T-cell (primary cell): ENCODE results near the gene COL8A1. TPM values are rescaled to one million over a fixed set of nuclear protein-coding genes. Genes with fewer than 3 reads are reported as not detected.
A peak's percentile ranks its signal among the peaks of the same experiment; 100 is the strongest.

ENCODE experiments used
- ATAC-seq, 4 experiments: fragments of 200-7000 bp in 3 of 4; fragments of 150-1000 bp in 1 of 4; cut with Tn5 transposase; replicated peaks in 1 of 4; 1 replicate in 3 of 4; 2 replicates in 1 of 4; pipeline ENCODE4 v1.10.0; 2021; ENCODE audit warnings: moderate library complexity in 3 of 4, mild to moderate bottlenecking in 2 of 4, moderate number of reproducible peaks in 1 of 4
- CTCF ChIA-PET, 2 donors: fragments of 300-600 bp; sonication (Branson Sonifier 250); formaldehyde crosslinking; loops; one replicate each; lab custom pipeline; 2022; ENCODE audit warnings: antibody characterized with exemption in 2 of 2; lab: Charles Lee
- POLR2A ChIA-PET, 2 donors: fragments of 300-600 bp; sonication (Branson Sonifier 250); formaldehyde crosslinking; loops; one replicate each; lab custom pipeline; 2022; ENCODE audit warnings: antibody characterized with exemption in 2 of 2; lab: Charles Lee
- DNase-seq, 35 experiments: peaks; one replicate each; pipeline versions ENCODE4 v3.0.0 to v3.0.0-alpha.2; 2013 to 2023
- H3K27ac ChIP-seq: one replicate; pipeline ENCODE4 v1.5.1; 2013; ENCODE audit warnings: low read length
- H3K27me3 ChIP-seq, 2 experiments: replicated peaks in 1 of 2; 1 replicate in 1 of 2; 2 replicates in 1 of 2; pipeline versions ENCODE4 v1.6.1 to v1.7.0; 2013; ENCODE audit warnings: low read length in 1 of 2, mixed read lengths in 1 of 2; ENCODE audit not compliant: control insufficient read depth in 2 of 2, insufficient read depth in 2 of 2; ENCODE audit errors: extremely low read depth in 1 of 2
- H3K36me3 ChIP-seq, 2 donors: 1 replicate in 1 of 2; 2 replicates in 1 of 2; pipeline versions ENCODE4 v1.6.1 to v1.7.0; 2013; ENCODE audit warnings: low read length in 1 of 2; ENCODE audit not compliant: control insufficient read depth in 2 of 2, insufficient read depth in 1 of 2; ENCODE audit errors: extremely low read depth in 1 of 2
- H3K4me1 ChIP-seq, 2 experiments: 1 replicate in 1 of 2; 2 replicates in 1 of 2; pipeline versions ENCODE4 v1.6.1 to v1.7.0; 2013; ENCODE audit warnings: low read length in 2 of 2, mixed read lengths in 1 of 2; ENCODE audit not compliant: insufficient read depth in 2 of 2, control insufficient read depth in 1 of 2; ENCODE audit errors: extremely low read depth in 1 of 2
- H3K4me3 ChIP-seq, 2 donors: 1 replicate in 1 of 2; 2 replicates in 1 of 2; pipeline versions ENCODE4 v1.5.1 to v1.7.0; 2013; ENCODE audit warnings: mild to moderate bottlenecking in 2 of 2, low read length in 1 of 2, moderate library complexity in 1 of 2; ENCODE audit not compliant: control insufficient read depth in 1 of 2; ENCODE audit errors: extremely low read depth in 1 of 2
- H3K9me3 ChIP-seq: 2 replicates; pipeline ENCODE4 v1.7.0; 2013
- H3K27ac Mint-ChIP-seq, 2 donors: one replicate each; pipeline ENCODE4 v1.8.0; 2020 to 2021; ENCODE audit warnings: mild to moderate bottlenecking in 2 of 2, mixed read lengths in 2 of 2
- H3K27me3 Mint-ChIP-seq, 2 donors: one replicate each; pipeline ENCODE4 v1.8.0; 2021 to 2022; ENCODE audit warnings: mixed read lengths in 2 of 2
- H3K36me3 Mint-ChIP-seq: one replicate; pipeline ENCODE4 v1.8.0; 2021; ENCODE audit warnings: mixed read lengths
- H3K4me1 Mint-ChIP-seq, 3 donors: one replicate each; pipeline ENCODE4 v1.8.0; 2020 to 2022; ENCODE audit warnings: mixed read lengths in 3 of 3, mild to moderate bottlenecking in 1 of 3
- H3K4me3 Mint-ChIP-seq, 3 donors: one replicate each; pipeline ENCODE4 v1.8.0; 2020 to 2022; ENCODE audit warnings: mild to moderate bottlenecking in 3 of 3, mixed read lengths in 3 of 3, moderate library complexity in 3 of 3
- H3K9me3 Mint-ChIP-seq, 3 donors: one replicate each; pipeline ENCODE4 v1.8.0; 2020 to 2022; ENCODE audit warnings: mixed read lengths in 3 of 3
- WGBS: methylation state at CpG from one replicate; pipeline ENCODE4 v1.1.5; 2013; ENCODE audit warnings: missing lambda C conversion rate; ENCODE audit not compliant: insufficient coverage; 5-methylcytosine and 5-hydroxymethylcytosine counted together
- total RNA-seq, 35 experiments: library from RNA in 6 of 35; stranded (reverse) in 6 of 35; fragments of 120-200 nt in 1 of 35; gene quantifications; one replicate each; pipeline versions ENCODE4 v1.2.1 to v1.2.4 and lab custom pipeline; 2013 to 2026

The COL8A1 gene
- total RNA-seq, 5 donors from 2014 or later (not counting 1 experiment from before 2014, with no cell fraction given) = 0.12 to 0.36 (median 0.15) TPM

DNA sequence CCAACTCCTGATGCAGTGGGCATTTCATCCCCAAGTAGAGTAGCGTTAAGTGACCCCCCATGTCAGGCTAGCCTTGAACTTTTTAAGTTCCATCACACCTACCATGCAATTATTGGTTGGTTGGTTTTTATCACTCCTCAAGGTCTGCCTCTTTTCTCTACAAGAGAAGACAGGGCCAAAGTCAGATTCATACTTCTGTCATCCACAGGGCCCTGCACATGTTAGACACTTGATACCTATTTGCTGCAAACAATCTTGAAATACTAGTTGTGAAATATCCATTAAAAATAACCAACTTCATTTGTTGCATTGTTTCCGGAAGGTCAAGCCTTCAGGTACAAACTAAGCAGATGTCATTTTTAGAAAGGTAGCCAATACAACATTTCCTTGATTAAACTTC is 180.4 kb downstream of the COL8A1 start:
- POLR2A ChIA-PET = interaction anchor here in 1 of 2 donors (0.6 to 1.1 kb wide), 3 partner anchors 13 to 442 kb away, joined by 3 to 4 read pairs (median 3); partner anchors contain the start of gene TBC1D23
- CTCF ChIA-PET = interaction anchor here (0.6 to 1.6 kb wide), 3 partner anchors 10 to 439 kb away, joined by 3 to 7 read pairs (median 4); no protein-coding TSS in a partner anchor
- Histone ChIP-seq H3K9me3 (no peaks in the 10 kb centered on the region), H3K27me3 (no peaks in the 10 kb centered on the region), H3K4me3 (no peak overlapping the region), H3K27ac (no peak overlapping the region), H3K36me3 (no peaks in the 10 kb centered on the region), H3K4me1 (peaks cover 5 to 15% of the 10 kb centered on the region in 2 experiments)
- Mint-ChIP-seq H3K27me3 (no peaks in the 10 kb centered on the region), H3K4me3 (peak overlapping the region; percentile 86 to 98 (median 96)), H3K27ac (no peak overlapping the region), H3K9me3 (no peaks in the 10 kb centered on the region), H3K4me1 (peaks cover 49 to 53% (median 50%) of the 10 kb centered on the region in 3 donors), H3K36me3 (peaks cover 3% of the 10 kb centered on the region)
- WGBS = no CpG with 5 or more reads among the region's 2 CpGs
- no peak for ATAC-seq
- DNase-seq = no peak

DNA sequence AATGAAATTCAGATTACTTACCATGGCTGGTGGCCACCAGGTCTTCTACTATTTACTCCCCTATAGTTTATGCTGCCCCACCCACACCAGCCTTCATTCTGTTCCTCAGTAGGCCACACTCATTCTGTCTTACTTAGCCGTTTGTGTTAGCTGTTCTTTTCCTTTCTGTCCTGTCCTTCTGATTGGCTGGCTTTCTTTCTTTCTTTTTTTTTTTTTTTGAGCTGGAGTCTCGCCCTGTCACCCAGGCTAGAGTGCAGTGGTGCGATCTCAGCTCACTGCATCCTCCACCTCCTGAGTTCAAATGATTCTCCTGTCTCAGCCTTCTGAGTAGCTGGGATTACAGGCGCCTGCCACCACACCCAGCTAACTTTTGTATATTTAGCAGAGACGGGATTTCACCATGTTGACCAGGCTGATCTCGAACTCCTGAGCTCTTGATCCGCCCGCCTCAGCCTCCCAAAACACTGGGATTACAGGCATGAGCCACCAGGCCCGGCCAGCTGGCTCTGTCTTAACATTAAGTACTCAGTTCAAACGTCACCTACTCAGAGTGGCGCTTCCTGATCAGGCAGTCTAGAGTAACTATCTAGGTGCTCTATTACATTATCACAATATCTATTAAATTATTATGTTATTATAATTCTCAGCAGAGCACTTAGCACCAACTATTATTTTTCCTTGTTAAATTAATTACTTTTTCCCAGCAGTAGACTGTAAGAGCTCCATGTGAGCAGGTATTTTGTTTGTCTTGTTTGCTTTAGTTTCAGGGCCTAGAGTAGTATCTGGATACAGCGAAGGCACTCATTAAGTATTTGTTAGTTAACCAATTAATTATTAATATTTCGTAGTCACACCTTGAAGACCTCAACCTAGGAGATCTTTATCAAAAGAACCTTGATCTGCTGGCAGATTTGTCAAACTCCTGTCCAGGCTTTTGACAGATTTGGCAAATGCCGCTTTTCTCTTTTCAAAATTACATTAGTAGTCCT is 185.6 kb downstream of the COL8A1 start:
- peaks cover 31 to 32% (median 31%) of the 10 kb centered on the region in 3 donors for H3K4me1 Mint-ChIP-seq
- ATAC-seq = no peak
- POLR2A ChIA-PET = interaction anchor here (0.6 kb wide), 5 partner anchors 474 to 1829 kb away, joined by 4 to 8 read pairs (median 7); no protein-coding TSS in a partner anchor
- no peaks in the 10 kb centered on the region for H3K36me3 ChIP-seq
- no peaks in the 10 kb centered on the region for H3K27me3 Mint-ChIP-seq
- H3K4me3 ChIP-seq = no peak overlapping the region
- H3K4me3 Mint-ChIP-seq = no peak overlapping the region
- peaks cover 0 to under 1% of the 10 kb centered on the region in 2 experiments for H3K4me1 ChIP-seq
- CTCF ChIA-PET = interaction anchor here (0.7 to 1.9 kb wide), 7 partner anchors 8 to 1769 kb away, joined by 3 to 18 read pairs (median 4); no protein-coding TSS in a partner anchor
- DNase-seq = no peak
- H3K27me3 ChIP-seq = no peaks in the 10 kb centered on the region
- no peak overlapping the region for H3K27ac Mint-ChIP-seq
- H3K36me3 Mint-ChIP-seq = peaks cover 7% of the 10 kb centered on the region
- 100% methylated on average over 5 of the region's 14 CpGs for WGBS
- H3K27ac ChIP-seq = no peak overlapping the region
- no peaks in the 10 kb centered on the region for H3K9me3 Mint-ChIP-seq
- no peaks in the 10 kb centered on the region for H3K9me3 ChIP-seq

DNA sequence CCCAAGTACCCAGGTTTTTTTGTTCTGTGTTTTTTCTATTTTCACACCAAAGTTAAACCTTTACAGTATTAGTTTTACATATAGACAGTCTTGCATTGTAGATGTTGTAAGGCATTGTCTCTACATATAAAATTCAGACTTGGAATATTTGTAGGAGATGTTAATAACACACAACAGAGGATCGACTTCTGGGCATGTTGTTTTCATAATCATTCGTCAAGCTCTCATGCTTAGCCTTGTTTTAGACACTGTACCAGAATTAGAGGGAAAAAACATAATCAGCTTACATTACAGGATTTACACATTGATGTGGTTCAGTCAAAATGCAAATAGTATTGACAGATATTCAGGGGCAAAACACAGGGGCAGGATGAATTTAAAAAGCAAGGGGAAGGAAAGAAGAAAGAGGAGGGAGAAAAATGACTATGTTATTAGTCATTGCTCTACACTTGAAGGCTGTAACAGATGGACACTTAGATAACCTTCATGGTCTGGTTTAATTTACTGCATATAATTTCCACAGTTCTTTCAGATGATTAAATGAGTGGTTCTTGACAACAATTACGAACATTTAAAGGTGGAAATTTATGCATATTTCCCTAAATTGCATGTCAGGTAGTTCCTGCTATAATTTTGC is 186.7 kb downstream of the COL8A1 start:
- H3K27me3 Mint-ChIP-seq = no peaks in the 10 kb centered on the region
- DNase-seq (no peak), ATAC-seq (no peak)
- WGBS = no CpG with 5 or more reads among the region's 3 CpGs
- H3K4me1 Mint-ChIP-seq = peaks cover 22 to 27% (median 22%) of the 10 kb centered on the region in 3 donors
- no peaks in the 10 kb centered on the region for H3K9me3 Mint-ChIP-seq
- Histone ChIP-seq H3K36me3 (no peaks in the 10 kb centered on the region), H3K4me3 (no peak overlapping the region), H3K27ac (no peak overlapping the region), H3K9me3 (no peaks in the 10 kb centered on the region), H3K4me1 (no peaks in the 10 kb centered on the region), H3K27me3 (no peaks in the 10 kb centered on the region)
- no peak overlapping the region for H3K27ac Mint-ChIP-seq
- no peak overlapping the region for H3K4me3 Mint-ChIP-seq
- CTCF ChIA-PET = interaction anchor here in 1 of 2 donors (0.7 kb wide), 1 partner anchor 542 kb away, joined by 3 read pairs; no protein-coding TSS in a partner anchor
- H3K36me3 Mint-ChIP-seq = peaks cover 7% of the 10 kb centered on the region
- POLR2A ChIA-PET = no interaction called here

DNA sequence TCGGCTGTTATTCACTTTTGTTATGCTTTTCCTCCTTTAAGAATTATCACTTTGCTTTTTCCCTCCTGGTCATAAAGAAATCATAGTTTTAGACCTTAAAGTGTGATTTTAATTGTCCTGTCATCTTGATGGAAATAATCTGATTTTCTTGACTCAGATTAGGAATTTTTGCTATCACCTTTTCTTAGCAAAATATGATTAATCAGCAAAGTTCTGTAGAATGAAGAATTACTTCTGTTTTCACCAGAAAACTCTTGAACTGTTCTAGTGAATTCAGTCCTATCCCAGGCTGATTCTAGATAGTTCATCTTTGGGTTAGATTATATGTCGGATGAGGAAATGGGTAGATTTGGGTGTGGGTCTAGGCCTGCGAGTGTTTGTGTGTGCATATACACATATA is 191.4 kb downstream of the COL8A1 start:
- Mint-ChIP-seq H3K27me3 (no peaks in the 10 kb centered on the region), H3K4me1 (peaks cover 4 to 12% (median 8%) of the 10 kb centered on the region in 3 donors), H3K9me3 (no peaks in the 10 kb centered on the region), H3K27ac (no peak overlapping the region), H3K36me3 (peaks cover 4% of the 10 kb centered on the region), H3K4me3 (no peak overlapping the region)
- H3K4me3 ChIP-seq = no peak overlapping the region
- POLR2A ChIA-PET = interaction anchor here in 1 of 2 donors (0.5 to 0.6 kb wide), 2 partner anchors 517 to 737 kb away, joined by 3 to 4 read pairs; no protein-coding TSS in a partner anchor
- no peak overlapping the region for H3K27ac ChIP-seq
- no peaks in the 10 kb centered on the region for H3K36me3 ChIP-seq
- H3K4me1 ChIP-seq = no peaks in the 10 kb centered on the region
- no peaks in the 10 kb centered on the region for H3K9me3 ChIP-seq
- H3K27me3 ChIP-seq = no peaks in the 10 kb centered on the region
- no peak for DNase-seq
- no peak for ATAC-seq
- CTCF ChIA-PET = interaction anchor here (0.8 to 1.5 kb wide), 3 partner anchors 8 to 424 kb away, joined by 3 to 4 read pairs (median 3); no protein-coding TSS in a partner anchor
- no CpG with 5 or more reads among the region's 3 CpGs for WGBS

DNA sequence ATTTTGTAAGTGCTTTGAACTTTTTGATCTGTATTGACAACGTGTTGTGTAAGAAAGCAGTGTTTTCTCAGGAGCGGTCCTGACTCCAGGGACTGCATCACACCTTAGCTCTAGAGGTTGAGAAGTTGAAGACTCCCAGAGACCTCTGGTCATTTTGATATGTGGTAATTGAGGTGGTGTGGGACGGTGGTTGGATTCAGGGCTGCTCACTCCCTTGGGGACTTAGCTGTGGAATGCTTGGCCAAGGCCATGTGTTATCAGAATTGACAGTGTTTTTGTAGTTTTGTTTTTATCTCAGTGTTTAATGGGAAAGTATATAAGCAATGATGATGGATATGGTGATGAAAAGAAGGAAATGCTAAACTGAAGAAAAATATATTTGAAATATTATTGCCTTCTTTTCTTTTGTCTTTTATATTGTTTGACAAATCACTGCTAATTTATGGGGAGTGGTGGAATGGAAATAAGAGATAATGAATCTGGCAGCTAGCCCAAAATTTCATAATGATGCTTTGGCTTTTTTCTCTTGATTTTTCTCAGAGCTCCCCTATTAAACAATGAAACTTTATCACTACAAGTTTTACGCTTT is 195.3 kb downstream of the COL8A1 start:
- Histone ChIP-seq H3K36me3 (no peaks in the 10 kb centered on the region), H3K9me3 (no peaks in the 10 kb centered on the region), H3K27me3 (no peaks in the 10 kb centered on the region), H3K4me3 (no peak overlapping the region), H3K27ac (no peak overlapping the region), H3K4me1 (no peaks in the 10 kb centered on the region)
- ATAC-seq (no peak), DNase-seq (no peak)
- POLR2A ChIA-PET = no interaction called here
- Mint-ChIP-seq H3K9me3 (no peaks in the 10 kb centered on the region), H3K27me3 (no peaks in the 10 kb centered on the region), H3K36me3 (no peaks in the 10 kb centered on the region), H3K27ac (no peak overlapping the region), H3K4me1 (peaks cover 0 to 10% (median 4%) of the 10 kb centered on the region in 3 donors), H3K4me3 (no peak overlapping the region)
- CTCF ChIA-PET = interaction anchor here (0.6 to 3.3 kb wide), 6 partner anchors 10 to 1101 kb away, joined by 3 to 30 read pairs (median 4); no protein-coding TSS in a partner anchor
- WGBS = 90% methylated on average over 2 of the region's 4 CpGs
